ENCODE data around the gene CCDC178. TPM values are rescaled to one million over a fixed set of nuclear protein-coding genes. Genes with fewer than 3 reads are reported as not detected.

Gene CCDC178
- total RNA-seq, 2 experiments from 2014 or later, result not detected

DNA sequence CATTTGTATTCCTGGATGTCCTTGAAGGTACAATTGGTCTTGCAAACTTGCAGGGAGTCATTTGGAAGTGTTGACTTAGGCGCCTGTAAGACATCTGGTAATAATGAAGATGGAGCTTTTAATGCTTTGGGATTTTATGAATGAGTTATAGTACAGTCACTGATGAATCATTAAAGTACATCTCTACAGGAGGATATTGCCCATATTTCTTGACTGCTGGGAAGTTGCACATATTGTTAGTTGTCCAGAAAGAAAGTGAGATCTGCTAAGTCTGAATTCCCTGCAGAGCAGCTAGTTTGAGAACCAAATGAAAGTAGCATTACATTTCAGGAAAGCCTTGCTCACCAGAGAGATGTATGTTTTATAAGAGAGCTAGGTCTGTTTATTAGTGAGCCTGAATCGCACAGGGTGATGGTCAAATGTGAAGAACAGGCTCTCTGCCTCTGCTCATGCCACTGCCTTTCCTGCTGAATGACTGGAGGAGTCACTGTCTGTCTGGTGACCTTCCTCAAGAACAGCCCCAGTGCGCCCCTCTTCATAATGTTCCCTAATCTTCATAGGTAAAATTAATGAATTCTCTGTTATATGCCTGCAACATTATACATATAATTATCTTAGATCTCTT lies 528.7 kb downstream of the CCDC178 start:
- Mint-ChIP-seq H3K27me3 (no peaks in the 10 kb centered on the region), H3K27ac (no peak overlapping the region), H3K36me3 (no peaks in the 10 kb centered on the region), H3K4me3 (no peak overlapping the region), H3K4me1 (no peaks in the 10 kb centered on the region), H3K9me3 (peaks cover 2% of the 10 kb centered on the region)
- no peak for ATAC-seq (ENCODE audit: low read depth)
- POLR2A ChIA-PET, result no interaction called here
- no peak for DNase-seq

DNA sequence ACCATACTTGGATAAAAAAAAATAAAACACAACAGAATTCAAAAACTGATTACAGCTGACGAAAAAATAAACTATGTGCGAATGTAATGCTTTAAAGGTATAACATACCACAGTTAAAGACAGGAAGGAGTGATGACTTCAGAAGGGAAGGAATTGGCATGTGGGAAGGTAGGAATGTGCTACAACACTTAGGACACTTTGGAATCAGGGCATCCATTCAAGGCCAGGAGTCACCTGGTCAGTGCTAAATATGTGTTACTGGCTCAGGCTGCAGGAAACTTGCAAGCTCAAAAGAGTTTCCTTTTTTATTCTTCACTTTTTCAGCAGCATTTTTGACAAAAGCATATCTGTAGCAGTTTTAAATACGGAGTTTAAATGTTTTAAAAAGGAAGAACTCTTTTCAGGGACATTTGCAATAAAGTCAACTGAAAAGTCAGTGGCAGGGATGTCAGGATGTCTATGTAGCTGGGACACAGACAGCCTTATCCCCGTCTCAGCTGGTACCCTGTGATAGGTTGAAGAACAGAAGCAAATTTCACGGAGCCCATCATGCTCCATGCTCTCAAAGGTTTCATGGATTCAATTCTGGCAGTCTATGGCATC lies 529.7 kb downstream of the CCDC178 start:
- peaks cover 2% of the 10 kb centered on the region for H3K9me3 Mint-ChIP-seq
- no peaks in the 10 kb centered on the region for H3K4me1 Mint-ChIP-seq
- no peaks in the 10 kb centered on the region for H3K27me3 Mint-ChIP-seq
- no peaks in the 10 kb centered on the region for H3K36me3 Mint-ChIP-seq
- no peak overlapping the region for H3K27ac Mint-ChIP-seq
- DNase-seq (no peak), ATAC-seq (ENCODE audit: low read depth) (no peak)
- POLR2A ChIA-PET, result no interaction called here
- H3K4me3 Mint-ChIP-seq, result no peak overlapping the region

DNA sequence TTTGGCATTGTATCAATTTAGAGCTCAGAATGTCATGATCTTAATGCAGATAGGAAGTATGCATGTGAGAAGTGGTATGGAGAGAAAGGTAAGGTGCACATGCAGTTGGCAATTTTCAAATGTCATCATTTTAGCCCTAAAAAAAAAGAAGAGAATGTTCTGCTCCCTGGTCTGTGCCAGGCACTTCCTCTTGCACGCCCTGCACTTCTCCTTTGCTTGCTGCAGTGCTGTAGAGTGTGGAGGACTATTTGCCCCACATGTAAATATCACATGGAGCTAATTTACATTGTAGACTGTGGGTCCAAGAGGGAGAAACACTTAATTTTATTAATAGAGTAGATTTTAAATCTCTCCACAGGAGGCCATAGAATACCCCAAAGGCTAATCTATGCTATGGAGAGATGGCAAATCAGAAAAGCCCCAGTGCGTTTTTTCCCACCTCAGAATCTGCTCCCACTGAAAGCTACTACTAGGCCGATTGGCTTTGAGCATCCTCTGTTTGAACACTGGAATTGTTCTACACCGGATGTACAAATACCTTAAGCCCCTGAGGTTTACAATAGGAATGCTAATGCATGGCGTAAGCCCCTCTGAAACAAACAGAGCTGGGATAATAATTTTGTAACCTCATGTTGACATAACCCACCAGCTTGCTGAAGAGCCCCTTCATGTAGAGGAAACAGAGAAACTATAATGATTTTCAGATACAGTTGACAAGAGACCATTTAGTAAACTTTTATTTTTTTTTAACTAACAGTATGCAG lies 530.5 kb downstream of the CCDC178 start:
- no peaks in the 10 kb centered on the region for H3K36me3 Mint-ChIP-seq
- H3K27me3 Mint-ChIP-seq, result no peaks in the 10 kb centered on the region
- peaks cover 2% of the 10 kb centered on the region for H3K9me3 Mint-ChIP-seq
- DNase-seq (no peak), ATAC-seq (ENCODE audit: low read depth) (no peak)
- H3K4me1 Mint-ChIP-seq, result no peaks in the 10 kb centered on the region
- POLR2A ChIA-PET, result no interaction called here
- no peak overlapping the region for H3K27ac Mint-ChIP-seq
- no peak overlapping the region for H3K4me3 Mint-ChIP-seq

DNA sequence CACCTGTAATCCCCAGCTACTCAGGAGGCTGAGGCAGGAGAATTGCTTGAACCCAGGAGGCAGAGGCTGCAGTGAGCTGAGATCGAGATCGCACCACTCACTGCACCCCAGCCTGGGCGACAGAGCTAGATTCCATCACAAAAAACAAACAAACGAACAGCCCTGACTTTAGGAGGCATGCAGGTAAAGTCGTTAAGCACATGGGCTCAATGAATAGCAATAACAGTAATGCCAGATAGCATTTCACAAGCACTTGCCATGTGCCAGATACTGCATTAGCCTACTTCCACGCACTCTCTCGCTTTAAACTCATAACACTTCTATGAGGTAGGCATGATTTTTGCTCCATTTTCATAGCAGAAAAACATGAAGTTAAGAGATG lies 532.1 kb downstream of the CCDC178 start:
- H3K4me3 Mint-ChIP-seq, result no peak overlapping the region
- H3K4me1 Mint-ChIP-seq, result no peaks in the 10 kb centered on the region
- H3K27me3 Mint-ChIP-seq, result no peaks in the 10 kb centered on the region
- POLR2A ChIA-PET, result no interaction called here
- no peak for DNase-seq
- no peak overlapping the region for H3K27ac Mint-ChIP-seq
- peaks cover 2% of the 10 kb centered on the region for H3K9me3 Mint-ChIP-seq
- no peaks in the 10 kb centered on the region for H3K36me3 Mint-ChIP-seq
- ATAC-seq (ENCODE audit: low read depth), result no peak

DNA sequence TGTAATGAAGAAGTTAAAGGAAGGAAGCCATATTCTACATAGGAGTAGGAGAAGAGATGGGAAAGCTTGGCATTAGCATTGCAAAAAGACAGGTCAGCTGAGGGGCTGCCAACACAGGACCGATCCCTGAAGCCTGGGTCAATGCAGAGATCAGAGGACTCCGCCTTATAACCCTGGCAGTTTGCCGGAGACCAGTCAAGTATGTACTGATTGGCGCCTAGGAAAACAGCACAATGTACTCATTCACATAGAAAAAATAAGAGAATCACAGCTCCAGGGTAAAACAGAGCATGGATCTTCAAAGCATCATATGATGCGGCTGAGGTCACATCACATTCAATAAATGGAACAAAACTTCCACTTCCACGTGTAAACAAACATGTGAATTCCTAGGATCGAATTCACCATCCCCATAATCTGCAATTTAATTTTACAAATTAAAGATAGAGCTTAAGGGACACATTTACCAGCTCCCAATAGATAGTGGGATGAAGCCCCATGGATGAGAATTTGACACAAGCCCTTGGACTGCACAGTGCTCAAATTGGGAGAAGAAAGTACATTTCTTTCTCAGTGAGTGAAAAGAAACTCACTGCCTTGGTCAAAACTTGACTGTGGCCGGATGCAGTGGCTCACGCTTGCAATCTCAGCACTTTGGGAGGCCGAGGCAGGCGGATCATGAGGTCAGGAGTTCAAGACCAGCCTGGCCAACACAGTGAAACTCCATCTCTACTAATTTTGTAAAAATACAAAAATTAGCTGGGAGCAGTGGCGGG lies 532.7 kb downstream of the CCDC178 start:
- no peak overlapping the region for H3K4me3 Mint-ChIP-seq
- no peaks in the 10 kb centered on the region for H3K36me3 Mint-ChIP-seq
- H3K9me3 Mint-ChIP-seq, result peaks cover under 1% of the 10 kb centered on the region
- no peak for DNase-seq
- H3K27ac Mint-ChIP-seq, result no peak overlapping the region
- POLR2A ChIA-PET, result no interaction called here
- no peaks in the 10 kb centered on the region for H3K4me1 Mint-ChIP-seq
- ATAC-seq (ENCODE audit: low read depth), result no peak
- no peaks in the 10 kb centered on the region for H3K27me3 Mint-ChIP-seq

DNA sequence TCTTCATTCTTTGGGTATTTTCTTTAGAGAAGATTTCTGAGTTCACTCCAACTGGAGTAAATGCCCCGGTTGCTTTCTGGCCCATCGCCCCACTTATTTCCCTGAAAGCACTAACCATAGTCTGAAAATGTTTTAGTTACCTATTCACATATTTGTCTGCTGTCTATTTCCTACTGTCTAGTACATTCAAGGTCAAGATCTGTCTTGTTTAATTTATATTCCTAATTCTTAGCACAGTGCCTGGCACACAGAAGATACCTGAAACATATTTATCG lies 533.3 kb downstream of the CCDC178 start:
- no peak for DNase-seq
- H3K27me3 Mint-ChIP-seq, result no peaks in the 10 kb centered on the region
- ATAC-seq (ENCODE audit: low read depth), result no peak
- H3K36me3 Mint-ChIP-seq, result no peaks in the 10 kb centered on the region
- H3K27ac Mint-ChIP-seq, result no peak overlapping the region
- H3K9me3 Mint-ChIP-seq, result no peaks in the 10 kb centered on the region
- POLR2A ChIA-PET, result no interaction called here
- no peaks in the 10 kb centered on the region for H3K4me1 Mint-ChIP-seq
- no peak overlapping the region for H3K4me3 Mint-ChIP-seq

DNA sequence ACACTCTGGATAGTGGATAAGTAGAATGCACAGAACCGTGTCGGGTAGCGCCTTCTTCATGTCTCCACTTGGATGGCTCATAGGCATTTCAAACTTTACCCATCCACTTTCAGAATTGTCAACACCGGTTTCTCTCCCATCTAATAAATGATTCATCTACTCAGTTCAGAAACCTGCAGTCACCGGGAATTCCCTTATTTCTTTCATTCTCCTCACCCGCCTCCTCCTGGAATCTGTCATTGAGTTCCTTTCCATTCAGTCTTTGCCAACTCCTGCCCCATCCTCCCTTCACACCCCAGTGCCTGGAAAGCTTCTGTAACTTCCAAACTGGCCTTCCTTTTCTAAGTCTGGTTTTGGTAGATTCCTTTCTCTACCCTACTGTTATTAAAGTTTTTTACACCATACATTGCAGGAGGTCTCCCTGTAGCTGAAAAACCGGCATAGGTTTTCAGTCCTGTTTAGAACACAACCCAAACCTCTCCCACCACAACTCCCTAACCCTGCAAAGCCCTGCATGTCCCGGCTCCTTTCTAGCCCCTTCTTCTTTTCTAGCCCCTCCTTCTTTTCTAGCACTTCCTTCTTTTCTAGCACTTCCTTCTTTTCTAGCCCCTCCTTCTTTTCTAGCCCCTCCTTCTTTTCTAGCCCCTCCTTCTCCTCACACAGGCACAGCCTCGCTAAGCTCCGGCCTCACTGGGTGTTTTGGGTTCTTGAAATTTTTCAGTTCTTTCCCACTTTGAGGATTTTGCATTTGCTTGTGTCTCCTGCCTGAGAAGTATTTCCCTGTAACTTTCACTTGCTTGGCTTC lies 533.8 kb downstream of the CCDC178 start:
- POLR2A ChIA-PET, result no interaction called here
- Mint-ChIP-seq H3K27ac (no peak overlapping the region), H3K9me3 (no peaks in the 10 kb centered on the region), H3K4me1 (no peaks in the 10 kb centered on the region), H3K36me3 (no peaks in the 10 kb centered on the region), H3K27me3 (no peaks in the 10 kb centered on the region), H3K4me3 (no peak overlapping the region)
- DNase-seq, result no peak
- ATAC-seq (ENCODE audit: low read depth), result no peak

DNA sequence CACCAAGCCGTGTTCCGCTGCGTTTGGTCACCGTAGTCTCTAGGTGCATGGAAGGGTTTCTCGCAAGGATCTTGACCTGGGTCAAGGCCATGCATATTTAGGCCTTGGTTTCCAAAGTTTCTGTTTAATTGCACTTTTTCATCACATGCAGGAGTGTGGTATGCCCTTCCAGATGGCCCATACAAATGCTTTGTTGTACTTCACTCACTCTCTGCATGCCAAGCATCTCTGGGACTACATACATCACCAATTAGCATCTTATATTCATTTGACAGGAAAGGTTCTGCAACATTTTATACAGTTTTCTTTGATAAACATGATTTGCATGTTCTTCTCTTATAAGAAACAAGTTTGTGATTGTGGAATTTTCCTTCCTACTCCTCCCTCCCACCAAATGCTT lies 534.9 kb downstream of the CCDC178 start:
- no peaks in the 10 kb centered on the region for H3K27me3 Mint-ChIP-seq
- H3K4me1 Mint-ChIP-seq, result no peaks in the 10 kb centered on the region
- no peak overlapping the region for H3K27ac Mint-ChIP-seq
- ATAC-seq (ENCODE audit: low read depth) (no peak), DNase-seq (no peak)
- no peaks in the 10 kb centered on the region for H3K36me3 Mint-ChIP-seq
- H3K4me3 Mint-ChIP-seq, result no peak overlapping the region
- H3K9me3 Mint-ChIP-seq, result no peaks in the 10 kb centered on the region
- POLR2A ChIA-PET, result no interaction called here

DNA sequence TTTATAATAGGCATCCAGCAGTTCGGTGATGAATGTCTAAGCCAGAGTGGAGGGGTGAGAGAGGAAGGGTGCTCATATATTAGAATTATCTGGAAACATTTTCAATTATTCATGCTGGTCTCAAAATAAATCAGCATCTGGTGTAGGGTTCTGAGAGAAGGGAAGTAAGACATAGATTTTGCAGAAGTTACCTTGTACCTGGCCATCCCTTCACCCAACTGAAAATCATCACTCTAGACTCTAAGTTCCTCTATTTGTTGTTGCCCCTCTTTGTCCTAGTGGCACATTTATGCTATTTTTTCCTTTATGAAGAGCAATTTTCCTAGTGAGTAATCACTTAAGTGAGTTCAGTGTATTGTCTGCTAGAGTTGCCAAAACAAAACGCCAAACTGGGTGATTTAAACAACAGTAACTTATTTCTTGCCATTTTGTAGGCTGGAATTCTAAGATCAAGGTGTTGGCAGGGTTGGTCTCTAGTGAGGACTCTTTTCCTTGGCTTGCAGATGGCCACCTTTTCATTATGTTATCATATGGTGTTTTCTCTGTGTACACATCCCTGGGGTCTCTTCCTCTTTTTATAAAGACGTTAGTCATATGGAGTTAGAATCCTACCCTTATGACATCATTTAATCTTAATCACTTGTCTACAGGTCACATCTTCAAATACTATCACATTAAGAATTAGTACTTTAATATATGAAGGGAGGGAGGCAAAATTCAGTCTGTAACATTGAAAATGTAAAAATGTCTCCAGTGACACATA lies 537.8 kb downstream of the CCDC178 start:
- H3K27ac Mint-ChIP-seq, result no peak overlapping the region
- no peaks in the 10 kb centered on the region for H3K36me3 Mint-ChIP-seq
- no peaks in the 10 kb centered on the region for H3K27me3 Mint-ChIP-seq
- ATAC-seq (ENCODE audit: low read depth) (no peak), DNase-seq (no peak)
- no peak overlapping the region for H3K4me3 Mint-ChIP-seq
- H3K4me1 Mint-ChIP-seq, result no peaks in the 10 kb centered on the region
- no peaks in the 10 kb centered on the region for H3K9me3 Mint-ChIP-seq
- POLR2A ChIA-PET, result no interaction called here

DNA sequence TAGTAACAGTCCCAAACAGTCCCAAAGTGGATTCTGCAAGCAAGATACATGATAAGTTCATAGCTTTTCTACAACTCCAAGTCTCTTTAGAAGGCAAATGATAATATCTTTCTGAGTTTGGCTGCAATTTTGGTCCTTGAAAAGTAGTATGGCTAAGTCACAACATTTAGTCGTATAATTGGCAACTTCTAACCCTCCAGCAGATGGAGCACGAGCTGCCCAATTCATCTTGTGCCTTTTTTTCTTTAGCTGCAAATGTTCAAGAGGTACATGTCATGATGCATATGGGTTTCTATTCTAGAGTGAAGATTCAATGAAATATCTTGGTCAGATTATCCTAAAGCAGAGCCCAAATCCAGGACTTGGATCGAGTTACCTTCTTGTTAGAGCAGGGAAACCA lies 540.7 kb downstream of the CCDC178 start:
- ATAC-seq (ENCODE audit: low read depth) (no peak), DNase-seq (no peak)
- Mint-ChIP-seq H3K27ac (no peak overlapping the region), H3K27me3 (no peaks in the 10 kb centered on the region), H3K4me3 (no peak overlapping the region), H3K9me3 (peaks cover 4% of the 10 kb centered on the region), H3K36me3 (no peaks in the 10 kb centered on the region), H3K4me1 (no peaks in the 10 kb centered on the region)
- POLR2A ChIA-PET, result no interaction called here

DNA sequence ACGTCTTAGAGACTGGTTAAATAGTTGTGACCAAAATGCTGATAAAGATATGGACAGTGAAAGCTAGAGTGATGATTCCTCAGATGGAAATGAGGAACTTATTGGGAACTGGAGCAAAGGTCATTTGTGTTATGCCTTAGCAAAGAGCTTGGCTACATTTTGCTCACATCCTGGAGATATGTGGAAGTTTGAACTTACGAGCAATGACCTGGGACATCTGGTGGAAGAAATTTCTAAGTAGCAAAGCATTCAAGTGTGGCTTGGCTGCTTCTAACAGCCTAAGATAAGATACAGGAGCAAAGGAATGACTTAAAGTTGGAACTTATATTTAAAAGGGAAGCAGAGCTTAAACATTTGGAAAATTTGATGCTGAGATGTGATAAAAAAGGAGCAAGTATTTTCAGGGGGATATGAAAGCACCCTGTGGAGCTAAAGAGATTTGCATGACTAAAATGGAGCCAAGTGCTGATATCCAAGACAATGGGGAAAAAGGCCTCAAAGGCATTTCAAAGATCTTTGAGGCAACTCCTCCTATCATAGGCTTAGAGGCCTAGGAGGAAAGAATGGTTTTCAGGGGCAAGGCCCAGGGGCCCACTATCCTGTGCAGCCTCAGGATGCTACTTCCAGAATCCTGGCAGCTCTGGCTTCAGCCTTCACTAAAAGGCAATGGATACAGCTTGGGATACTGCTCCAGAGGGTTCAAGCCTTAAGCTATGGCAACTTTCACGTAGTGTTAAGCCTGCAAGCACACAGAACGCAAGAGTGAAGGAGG lies 543.6 kb downstream of the CCDC178 start:
- no peaks in the 10 kb centered on the region for H3K4me1 Mint-ChIP-seq
- no peak overlapping the region for H3K27ac Mint-ChIP-seq
- H3K4me3 Mint-ChIP-seq, result no peak overlapping the region
- POLR2A ChIA-PET, result no interaction called here
- no peak for DNase-seq
- H3K36me3 Mint-ChIP-seq, result no peaks in the 10 kb centered on the region
- ATAC-seq (ENCODE audit: low read depth), result no peak
- peaks cover 4% of the 10 kb centered on the region for H3K9me3 Mint-ChIP-seq
- no peaks in the 10 kb centered on the region for H3K27me3 Mint-ChIP-seq

DNA sequence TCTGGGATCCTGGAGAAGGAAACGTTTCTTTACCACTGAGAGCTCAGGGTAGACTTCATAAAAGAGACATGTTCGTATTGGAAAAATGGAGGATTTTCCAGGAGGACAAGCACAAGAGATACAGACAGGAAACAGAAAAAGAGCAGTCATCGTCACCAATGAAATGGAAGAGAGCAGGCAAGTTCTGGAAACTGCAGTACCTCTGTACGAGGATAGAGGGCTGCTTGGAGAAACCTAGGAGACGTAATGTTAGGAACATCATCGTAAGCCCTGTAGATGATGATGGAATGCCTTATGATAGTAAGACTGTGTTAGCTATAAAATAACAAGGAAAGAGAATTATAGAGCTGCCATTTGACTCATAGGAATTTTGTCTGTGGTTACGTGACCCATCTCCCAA lies 546.6 kb downstream of the CCDC178 start:
- Mint-ChIP-seq H3K27me3 (no peaks in the 10 kb centered on the region), H3K9me3 (peaks cover 4% of the 10 kb centered on the region), H3K36me3 (no peaks in the 10 kb centered on the region)

More for the DNA sequence above, 546.6 kb downstream of the CCDC178 start:
- no peaks in the 10 kb centered on the region for H3K4me1 Mint-ChIP-seq
- POLR2A ChIA-PET, result no interaction called here
- no peak for ATAC-seq (ENCODE audit: low read depth)
- DNase-seq, result no peak
- H3K27ac Mint-ChIP-seq, result no peak overlapping the region
- H3K4me3 Mint-ChIP-seq, result no peak overlapping the region

Measured in activated naive CD8-positive, alpha-beta T cell treated with anti-CD3 and anti-CD28 coated beads, Interleukin-2, amount 10 ng/mL, durations not matched to agents 7 days and 5 days (primary cell).